HG03439 (cell line): Measurements from ENCODE around the gene ZNF592.
"Not testable (repeated sequence)": the region's sequence is repeated elsewhere in the genome, so short reads cannot be mapped to it uniquely, and the experiment has no call there.

Experiments
- ATAC-seq: cut with Tn5 transposase; IDR thresholded peaks from one replicate; pipeline ENCODE4 v1.9.1; 2021; ENCODE audit warnings: mild to moderate bottlenecking, moderate library complexity; ENCODE audit not compliant: unreplicated experiment

ZNF592 gene

DNA sequence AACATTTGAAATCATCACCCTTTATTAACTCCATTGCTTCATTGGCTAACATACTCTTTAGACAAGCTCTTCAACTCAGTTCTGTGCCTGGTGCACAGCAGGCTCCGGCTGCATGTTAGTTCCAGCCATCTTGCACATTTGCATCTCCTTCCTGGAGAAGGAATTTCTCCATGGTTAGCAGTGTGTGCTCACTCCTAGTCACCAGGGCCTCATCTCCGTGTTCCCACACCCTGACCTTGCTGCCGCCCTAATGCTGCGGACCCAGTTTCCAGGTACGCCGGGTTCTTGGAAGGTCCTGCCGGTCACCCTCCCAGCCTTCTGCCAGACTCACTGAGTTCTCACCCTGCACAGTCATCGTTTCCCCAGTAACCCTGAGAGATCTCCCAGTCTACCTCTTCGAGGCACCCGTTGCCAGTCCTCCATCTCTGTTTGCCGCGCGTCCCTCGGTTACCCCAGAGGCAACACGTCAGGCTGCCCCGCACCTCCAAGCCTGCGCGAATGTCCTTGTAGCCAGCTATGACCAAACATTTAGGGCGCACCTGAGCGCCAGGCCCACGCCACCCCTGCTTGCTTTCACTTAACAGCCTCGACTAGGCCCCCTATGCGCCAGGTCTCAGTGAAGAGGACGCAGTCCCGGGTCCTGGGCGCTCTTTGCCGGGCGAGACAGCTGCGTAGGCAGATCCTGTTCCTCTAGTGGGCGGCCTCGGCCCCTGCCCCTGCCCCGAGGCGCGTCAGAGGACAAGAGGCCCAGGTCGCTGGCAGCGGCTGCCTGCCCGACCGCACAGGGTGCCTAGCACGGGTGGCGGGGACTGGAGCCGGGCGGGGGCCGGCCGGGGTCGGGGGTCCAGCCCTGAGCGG lies 747 bp upstream of the ZNF592 start:
- ATAC-seq = peak; percentile 41

DNA sequence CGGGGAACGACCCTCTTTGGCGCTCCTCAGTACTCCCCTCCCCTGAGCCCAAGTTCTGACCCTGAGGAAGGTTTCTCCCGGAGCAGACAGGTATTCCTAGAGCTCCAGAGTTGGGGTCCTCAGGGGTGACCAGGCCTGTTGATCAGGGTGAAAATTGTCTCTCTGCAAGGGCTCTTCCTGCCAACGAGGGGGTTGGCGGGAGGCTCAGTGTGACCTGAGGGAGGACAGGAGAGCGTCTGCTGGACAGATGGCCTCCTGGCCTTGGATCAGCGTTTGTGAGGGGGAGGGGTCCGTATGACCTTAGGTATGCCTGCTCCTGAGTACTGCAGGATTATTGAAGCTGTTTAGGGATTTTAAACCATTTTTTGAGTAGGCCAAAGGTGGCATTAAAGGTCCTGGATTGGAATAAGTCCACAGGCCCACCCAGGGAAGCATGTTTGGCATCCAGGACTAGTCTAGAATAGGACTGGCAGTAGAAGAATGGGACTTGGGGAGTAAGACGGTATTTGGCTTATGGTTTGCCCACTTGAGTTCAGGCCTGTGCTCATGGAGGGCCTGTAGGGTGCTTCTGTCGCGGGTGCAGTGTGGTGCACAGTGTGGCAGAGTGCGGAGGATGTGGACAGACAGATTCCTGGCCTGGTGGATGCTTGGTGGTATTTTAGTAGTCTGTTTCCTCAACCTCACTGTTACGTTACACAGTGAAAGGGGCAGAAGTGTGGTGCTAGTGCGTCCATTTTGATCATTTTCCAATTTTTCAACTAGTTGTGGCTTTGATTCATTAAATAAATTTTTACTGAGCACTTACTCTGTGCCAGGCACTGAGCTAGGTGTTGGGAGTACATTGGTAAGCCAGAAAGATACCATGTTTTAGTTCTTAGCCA lies 959 bp downstream of the ZNF592 start:
- peak; percentile 14 for ATAC-seq

DNA sequence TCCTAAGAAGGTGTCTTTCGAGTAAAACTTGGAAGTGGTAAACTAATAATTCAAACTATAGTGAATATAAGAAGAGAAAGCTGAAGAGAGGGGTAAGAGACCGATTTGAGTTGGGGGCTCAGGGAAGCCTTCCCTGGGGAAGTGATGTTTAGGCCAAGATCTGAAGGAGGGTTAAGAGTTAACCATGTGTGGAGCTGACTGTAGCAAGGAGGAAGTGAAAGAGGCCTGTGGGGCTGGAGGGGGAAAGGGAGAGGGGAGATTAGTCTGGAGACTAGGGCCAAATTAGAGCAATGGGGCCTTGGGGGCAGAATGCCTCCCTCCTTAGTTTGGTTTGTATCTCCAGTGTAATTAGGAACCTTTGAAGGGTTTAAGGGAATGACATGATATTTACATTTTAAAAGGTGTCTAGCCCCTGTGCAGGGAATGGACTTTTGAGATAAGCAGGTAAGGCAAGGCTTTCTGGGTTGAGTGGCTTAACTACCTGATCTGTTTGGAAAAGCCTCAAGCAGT lies 2.2 kb downstream of the ZNF592 start:
- no peak for ATAC-seq

DNA sequence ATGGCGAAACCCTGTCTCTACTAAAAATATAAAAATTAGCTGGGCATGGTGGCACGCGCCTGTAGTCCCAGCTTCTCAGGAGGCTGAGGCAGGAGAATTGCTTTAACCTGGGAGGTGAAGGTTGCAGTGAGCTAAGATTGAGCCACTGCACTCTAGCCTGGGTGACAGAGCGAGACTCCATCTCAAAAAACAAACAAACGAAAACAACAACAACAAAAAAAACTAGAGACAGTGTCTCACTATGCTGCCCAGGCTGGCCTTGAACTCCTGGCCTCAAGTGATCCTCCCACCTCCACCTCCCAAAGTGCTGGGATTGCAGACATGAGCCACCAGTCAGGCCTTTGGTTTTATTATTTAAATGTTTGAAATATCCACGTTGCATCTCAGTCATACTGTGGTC lies 3.3 kb downstream of the ZNF592 start:
- not testable (repeated sequence) for ATAC-seq

DNA sequence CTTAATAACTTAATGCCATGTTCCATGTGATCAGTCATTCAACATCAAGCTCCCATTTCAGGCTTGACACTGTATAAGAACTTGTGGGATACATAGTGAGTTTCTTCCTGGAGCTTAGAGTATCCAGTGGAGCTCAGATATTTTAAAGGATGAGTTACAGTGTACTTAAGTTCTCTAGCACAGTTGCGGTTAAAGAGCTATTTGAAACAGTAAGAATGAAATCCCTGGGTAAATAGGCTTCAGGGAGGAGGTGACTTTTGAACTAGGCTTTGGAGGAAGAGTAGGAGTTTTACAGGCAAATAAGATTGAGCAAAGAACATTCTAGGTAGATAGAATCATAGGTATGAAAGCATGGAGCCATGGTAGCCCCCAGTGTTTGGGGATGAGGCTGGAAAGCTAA lies 3.8 kb downstream of the ZNF592 start:
- ATAC-seq = no peak

DNA sequence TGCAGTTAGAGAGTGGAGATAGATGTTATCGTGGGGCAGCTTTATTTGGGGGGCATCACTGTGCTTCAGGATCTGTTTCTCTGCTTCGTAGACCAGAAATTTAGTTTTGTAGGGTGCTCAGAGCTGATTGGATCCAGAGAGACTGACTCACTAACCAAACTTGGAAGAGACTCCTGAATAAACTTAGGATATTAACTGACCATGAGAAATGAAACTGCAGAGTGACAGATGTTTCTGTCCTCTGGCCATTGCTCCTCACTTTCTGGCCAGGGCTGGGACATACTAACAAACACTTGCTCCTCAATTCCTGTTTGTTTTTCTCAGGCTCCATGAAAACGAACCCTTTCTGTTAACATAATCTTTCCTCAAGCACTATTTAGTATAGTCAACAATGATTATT lies 4.3 kb downstream of the ZNF592 start:
- ATAC-seq = no peak

DNA sequence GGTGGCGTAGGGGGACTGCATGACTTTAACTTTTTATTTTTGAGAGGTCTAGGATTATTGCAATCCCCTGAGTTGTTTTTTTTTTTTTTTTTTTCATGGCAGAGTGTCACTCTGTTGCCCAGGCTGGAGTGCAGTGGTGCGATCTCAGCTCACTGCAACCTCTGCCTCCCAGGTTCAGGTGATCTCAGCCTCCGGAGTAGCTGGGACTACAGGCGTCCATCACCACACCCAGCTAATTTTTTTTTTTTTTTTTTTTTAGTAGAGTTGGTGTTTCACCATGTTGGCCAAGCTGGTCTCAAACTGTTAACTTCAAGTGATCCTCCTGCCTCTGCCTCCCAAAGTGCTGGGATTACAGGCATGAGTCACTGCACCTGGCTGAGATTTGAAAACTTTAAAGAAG lies 6.5 kb downstream of the ZNF592 start:
- ATAC-seq = not testable (repeated sequence)

DNA sequence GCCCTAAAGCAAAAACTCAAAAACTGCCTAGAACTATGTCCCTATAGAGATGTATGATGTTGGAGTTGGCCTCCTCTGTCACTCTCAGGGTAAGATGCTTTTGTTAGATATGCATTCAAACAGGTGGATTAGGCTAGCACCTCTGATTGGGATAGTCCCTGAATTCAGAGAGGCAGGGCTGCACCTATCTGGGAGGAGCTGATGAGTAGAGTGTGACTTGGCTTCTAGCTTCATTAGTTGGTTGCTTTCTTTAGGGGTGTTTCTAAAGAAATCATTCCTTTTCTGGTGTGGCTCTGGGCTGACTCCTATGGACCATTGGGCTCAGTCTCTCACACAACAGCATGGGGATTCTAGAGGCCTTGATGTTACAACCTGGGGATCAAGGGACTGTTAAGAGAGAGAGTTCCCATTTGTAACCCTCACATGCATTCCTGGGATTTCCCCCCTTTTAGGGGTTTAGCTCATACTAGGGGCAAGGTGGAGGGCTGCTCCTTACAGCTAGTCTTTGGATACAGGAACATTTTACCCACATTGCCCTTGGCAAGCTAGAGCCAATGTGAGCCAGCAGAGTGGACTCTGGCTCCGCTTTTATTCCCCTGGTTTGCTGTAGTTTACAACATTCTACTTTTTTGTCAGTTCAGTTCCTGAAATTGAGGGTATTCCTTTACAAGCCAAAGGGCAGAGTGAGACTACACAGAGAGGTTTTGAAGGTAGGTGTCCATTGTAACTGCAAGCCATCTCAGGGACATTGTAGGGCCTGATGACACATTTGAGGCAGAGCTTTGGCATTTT lies 7.5 kb downstream of the ZNF592 start:
- ATAC-seq = no peak

DNA sequence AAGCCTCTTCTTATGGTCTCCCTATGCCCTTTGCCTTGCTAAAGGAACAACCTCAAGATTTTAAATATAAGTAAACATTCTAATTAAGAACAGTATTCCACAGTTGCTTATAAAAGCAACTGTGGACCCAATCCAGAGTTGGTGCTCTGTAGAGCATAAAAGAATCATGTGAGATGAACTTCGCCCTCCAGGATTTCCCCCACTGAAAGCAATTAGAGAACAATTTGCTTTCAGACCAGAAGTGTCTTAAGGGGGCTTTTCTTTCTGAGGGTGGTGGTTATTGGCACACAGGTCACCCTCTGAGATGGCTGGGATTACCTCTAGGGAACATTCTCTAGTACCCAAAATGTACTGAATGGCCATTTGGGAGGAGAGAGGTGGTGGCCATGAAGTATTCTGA lies 10.6 kb downstream of the ZNF592 start:
- ATAC-seq = no peak

DNA sequence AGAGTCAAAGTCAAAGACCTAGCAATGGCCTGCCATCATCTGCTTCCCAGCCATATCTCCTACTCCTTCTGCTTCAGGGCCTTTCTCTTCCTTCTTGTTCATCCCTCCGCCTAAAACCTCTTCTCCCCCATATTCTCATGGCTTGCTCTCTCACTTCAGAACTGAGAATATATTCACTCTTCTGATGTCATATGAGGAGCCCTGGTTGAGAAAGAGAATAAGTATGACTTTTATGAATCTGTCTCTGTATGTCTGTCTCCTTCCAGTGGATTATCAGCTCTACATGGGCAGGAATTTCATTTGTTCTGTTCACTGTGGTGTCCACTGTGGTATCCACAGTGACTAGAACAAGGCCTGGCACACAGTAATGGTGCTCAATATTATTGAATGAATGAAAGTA lies 11.8 kb downstream of the ZNF592 start:
- no peak for ATAC-seq

DNA sequence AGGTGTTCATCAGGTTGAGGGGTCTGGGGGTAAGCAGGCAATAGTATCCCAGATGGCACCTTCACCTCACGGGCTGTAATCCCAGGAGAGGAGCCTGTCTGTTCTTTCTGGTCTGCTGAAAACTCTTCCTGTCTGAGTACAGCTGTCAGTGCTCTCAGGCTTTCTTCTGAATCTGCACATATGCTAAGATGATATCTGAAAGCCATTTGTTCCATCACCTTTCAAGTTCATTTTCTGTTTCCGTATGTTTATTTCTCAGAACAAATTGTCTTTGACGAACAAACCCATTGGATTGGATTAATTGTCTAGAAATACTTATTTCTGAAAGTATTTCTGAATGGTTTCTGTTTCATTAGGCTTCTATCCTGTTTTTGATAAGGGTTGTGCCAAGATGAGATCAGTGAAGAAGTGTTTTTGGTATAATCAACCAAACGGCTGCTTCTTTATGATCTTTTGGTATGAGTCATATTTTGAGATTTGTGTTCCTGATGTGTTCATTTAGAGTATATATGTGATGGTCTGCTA lies 13.3 kb downstream of the ZNF592 start:
- no peak for ATAC-seq

DNA sequence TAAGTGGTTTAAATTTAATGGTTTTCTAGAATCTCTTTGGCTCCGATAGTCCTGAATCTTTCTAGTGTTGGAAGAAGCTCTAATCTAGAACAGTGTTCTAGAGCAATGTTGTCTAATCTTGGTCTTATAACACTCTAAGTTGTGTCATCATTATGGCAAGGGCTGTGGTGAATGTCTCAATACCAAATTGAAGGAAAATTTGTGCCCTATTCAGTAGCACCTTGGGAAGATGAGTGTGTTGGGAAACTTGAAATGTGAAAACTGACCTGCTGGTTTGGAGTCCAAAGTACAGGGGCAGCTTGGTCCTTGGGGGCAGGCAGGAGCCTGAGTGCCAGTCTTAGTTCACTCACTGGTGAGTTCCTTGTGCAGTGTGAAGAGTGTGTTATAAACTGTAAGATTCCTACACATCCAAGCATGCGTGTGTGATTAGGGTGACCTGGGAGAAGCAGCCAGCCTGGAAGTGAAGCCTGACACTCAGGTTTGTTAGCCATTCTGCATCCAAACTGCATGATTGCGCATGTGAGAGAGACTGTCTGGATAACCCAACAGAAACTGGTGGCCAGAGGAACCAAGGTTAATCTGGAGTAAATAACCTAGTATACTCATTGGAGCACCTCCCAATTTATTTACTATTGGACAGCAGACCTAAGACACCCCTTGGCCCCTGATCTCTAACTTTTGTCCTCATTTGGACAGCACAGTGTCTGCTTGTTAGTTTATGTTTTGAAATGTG lies 14.6 kb downstream of the ZNF592 start:
- ATAC-seq = no peak

DNA sequence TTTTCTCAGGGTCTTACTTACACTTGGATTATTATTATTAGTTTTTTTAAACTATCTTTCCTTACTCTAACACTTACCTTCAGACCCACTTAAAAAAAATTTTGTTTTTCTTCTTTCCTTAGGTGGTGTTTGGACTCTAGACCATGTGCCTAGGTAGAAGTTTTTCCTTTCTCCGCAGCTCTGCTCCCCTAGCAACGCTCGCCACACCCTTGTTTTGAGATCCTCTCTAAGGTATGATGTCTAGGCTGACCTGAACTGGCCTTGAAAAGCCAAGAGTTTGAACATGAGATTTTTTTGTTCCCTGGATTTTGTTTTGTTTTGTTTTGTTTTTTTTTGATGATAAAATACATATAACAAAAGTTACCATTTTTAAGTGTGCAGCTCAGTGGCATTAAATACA lies 16.2 kb downstream of the ZNF592 start:
- no peak for ATAC-seq

DNA sequence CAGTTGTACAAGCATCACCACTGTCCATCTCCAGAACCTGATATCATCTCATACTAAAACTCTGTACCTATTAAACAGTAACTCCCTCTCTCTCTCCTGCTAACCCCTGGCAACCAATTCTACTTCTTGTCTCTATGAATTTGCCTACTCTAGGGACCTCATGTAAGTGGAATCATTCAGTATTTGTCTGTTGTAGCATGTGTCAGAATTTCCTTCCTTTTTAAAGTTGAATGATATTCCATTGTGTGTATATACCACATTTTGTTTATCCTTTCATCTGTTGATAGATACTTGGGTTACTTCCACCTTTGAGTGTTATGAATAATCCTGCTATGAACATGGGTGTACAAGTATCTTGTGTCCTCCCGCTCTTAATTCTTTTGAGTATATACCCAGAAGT lies 16.6 kb downstream of the ZNF592 start:
- ATAC-seq = no peak

DNA sequence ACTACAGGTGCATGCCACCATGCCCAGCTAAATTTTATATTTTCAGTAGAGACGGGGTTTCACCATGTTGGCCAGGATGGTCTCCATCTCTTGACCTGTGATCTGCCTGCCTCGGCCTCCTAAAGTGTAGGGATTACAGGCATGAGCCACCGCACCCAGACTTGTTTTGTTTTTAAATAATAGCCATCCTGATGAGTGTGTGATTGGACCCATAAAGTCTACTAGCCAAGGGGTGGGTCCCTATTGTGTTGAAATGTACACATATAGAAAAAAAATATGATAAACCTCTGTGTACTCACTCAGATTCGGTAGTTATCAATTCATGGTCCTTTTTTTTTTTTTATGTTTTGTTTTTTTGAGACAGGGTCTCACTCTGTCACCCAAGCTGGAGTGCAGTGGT lies 17.3 kb downstream of the ZNF592 start:
- ATAC-seq = no peak

DNA sequence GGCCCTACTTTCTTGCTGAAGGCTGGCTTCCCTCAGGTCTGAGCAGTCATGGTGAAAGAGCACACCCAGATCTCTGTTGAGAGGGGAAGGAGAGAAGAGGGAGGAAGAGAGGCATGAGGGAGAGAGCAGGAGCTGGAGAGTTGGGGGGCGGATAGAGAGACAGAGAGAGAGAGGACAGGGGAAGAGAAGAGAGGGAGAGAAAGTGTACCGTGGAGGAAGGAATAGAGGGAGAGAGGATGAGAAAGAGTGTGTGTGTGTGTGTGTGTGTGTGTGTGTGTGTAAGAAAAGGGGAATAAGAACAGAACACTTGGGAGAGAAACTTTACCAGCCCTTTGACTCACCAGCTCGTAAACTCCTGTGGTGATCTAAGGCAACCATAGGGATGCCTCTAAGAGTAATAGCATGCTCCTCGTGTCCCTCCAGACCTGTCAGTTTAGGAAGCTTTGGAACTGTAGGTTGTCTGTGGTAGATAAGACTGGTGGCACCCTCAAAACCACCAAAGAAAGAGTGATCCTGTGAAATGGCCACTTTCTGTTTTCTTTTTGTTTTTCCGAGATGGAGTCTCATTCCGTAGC lies 18.2 kb downstream of the ZNF592 start:
- no peak for ATAC-seq

DNA sequence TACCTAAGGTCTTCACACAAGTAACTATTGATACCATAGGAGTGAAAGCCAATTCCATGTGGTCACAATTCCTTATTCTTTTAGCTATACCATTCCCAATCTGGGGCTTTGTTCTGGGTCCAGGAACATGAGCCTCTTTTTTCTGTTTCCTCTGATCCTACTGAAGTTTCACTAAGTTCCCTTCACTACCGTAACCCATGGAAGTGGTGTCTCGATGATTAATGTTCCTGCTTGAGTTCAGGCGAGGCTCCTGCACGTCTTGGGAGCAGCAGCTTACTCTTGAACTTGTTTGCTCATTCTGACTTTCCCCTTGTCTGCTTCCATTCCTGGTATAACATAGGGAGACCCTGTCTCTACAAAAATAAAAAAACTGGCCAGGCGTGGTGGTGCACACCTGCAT lies 23.6 kb downstream of the ZNF592 start:
- ATAC-seq = no peak

DNA sequence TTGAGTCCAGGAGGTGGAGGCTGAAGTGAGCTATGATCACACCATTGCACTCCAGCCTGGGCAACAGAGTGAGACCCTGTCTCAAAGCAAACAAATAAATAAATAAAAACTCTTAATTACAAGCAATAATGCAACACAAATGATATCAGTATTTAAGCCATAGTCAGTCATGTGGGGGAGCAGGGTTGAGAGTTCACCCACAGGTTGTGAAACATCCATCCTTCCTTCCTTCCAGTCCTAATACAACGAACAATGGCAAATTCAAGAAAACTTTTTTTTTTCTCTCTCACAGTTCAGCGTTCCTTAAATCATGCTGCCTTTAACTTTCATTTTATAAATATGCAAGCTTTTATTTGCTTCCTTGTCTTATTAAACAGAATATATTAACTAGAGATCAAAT lies 24.1 kb downstream of the ZNF592 start:
- ATAC-seq = no peak

DNA sequence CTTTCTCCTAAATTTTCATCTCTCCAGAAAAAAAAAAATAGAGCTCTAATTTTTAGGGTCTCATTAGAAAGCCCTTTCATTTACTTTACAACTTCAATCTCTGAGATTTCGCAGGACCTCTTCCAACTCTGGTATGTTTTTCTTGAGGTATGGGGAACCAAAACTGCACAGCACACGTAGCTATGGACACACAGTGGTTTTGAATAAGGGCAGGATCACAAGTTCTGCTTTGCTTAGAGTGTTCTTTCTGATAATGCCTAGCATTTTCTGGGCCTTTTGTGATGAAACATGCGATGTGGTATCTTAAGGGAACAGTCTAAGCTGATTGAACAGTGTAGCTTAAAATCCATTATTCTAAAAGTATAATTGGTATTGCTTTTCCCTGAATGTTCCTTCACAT lies 25.3 kb downstream of the ZNF592 start:
- ATAC-seq = no peak
